Mesenchymal stem cell (in vitro differentiated cells and primary cell): ENCODE measurements around the gene FKBP15.
A peak's percentile ranks its signal among the peaks of the same experiment; 100 is the strongest.

Source experiments
- DNase-seq: peaks from one replicate; pipeline ENCODE4 v3.0.0-alpha.2; 2013
- H2AFZ ChIP-seq: one replicate; pipeline ENCODE4 v1.6.1; 2013; ENCODE audit warnings: low read depth, mild to moderate bottlenecking, control low read depth, inconsistent platforms, low read length, moderate library complexity
- H2AK5ac ChIP-seq: 2 replicates; pipeline ENCODE4 v1.6.1; 2013; ENCODE audit warnings: low read length, moderate library complexity, mild to moderate bottlenecking, inconsistent platforms; ENCODE audit not compliant: severe bottlenecking
- H2BK120ac ChIP-seq: one replicate; pipeline ENCODE4 v1.6.1; 2013; ENCODE audit warnings: low read depth, mild to moderate bottlenecking, inconsistent platforms, low read length, moderate library complexity
- H2BK12ac ChIP-seq, 2 experiments: one replicate each; pipeline ENCODE4 v1.6.1; 2013; ENCODE audit warnings: inconsistent platforms in 2 of 2, low read length in 2 of 2, mild to moderate bottlenecking in 2 of 2, moderate library complexity in 2 of 2, control low read depth in 1 of 2
- H2BK15ac ChIP-seq: one replicate; pipeline ENCODE4 v1.6.1; 2013; ENCODE audit warnings: mild to moderate bottlenecking, low read depth, inconsistent platforms; ENCODE audit not compliant: poor library complexity, severe bottlenecking
- H2BK5ac ChIP-seq: 2 replicates; pipeline ENCODE4 v1.6.1; 2013; ENCODE audit warnings: low read depth, mild to moderate bottlenecking, low read length, control low read depth, inconsistent platforms; ENCODE audit not compliant: poor library complexity, severe bottlenecking
- H3K14ac ChIP-seq, 2 experiments: one replicate each; pipeline ENCODE4 v1.6.1; 2013; ENCODE audit warnings: inconsistent platforms in 2 of 2, low read length in 2 of 2, control low read depth in 1 of 2, mild to moderate bottlenecking in 1 of 2, moderate library complexity in 1 of 2
- H3K18ac ChIP-seq, 2 experiments: one replicate each; pipeline ENCODE4 v1.6.1; 2013; ENCODE audit warnings: inconsistent platforms in 2 of 2, low read length in 2 of 2, control low read depth in 1 of 2, low read depth in 1 of 2, mild to moderate bottlenecking in 1 of 2
- H3K23ac ChIP-seq, 2 experiments: one replicate each; pipeline ENCODE4 v1.6.1; 2013; ENCODE audit warnings: inconsistent platforms in 2 of 2, low read length in 2 of 2, mild to moderate bottlenecking in 2 of 2, moderate library complexity in 2 of 2, control low read depth in 1 of 2
- H3K27ac ChIP-seq: 2 replicates; pipeline ENCODE4 v1.5.1; 2013; ENCODE audit warnings: mild to moderate bottlenecking, moderate library complexity, low read length, control low read depth, inconsistent platforms; ENCODE audit not compliant: poor library complexity, severe bottlenecking
- H3K27me3 ChIP-seq, 2 experiments: 2 replicates each; pipeline versions ENCODE4 v1.6.1 to v1.7.0; 2013; ENCODE audit warnings: low read length in 2 of 2, mild to moderate bottlenecking in 2 of 2, moderate library complexity in 2 of 2, control low read depth in 1 of 2, inconsistent platforms in 1 of 2; ENCODE audit not compliant: control insufficient read depth in 1 of 2, insufficient read depth in 1 of 2
- H3K36me3 ChIP-seq, 2 experiments: 2 replicates each; pipeline versions ENCODE4 v1.6.1 to v1.7.0; 2013; ENCODE audit warnings: low read length in 2 of 2, control low read depth in 1 of 2, inconsistent platforms in 1 of 2, low read depth in 1 of 2, mild to moderate bottlenecking in 1 of 2; ENCODE audit not compliant: insufficient read depth in 2 of 2, control insufficient read depth in 1 of 2
- H3K4ac ChIP-seq, 2 experiments: one replicate each; pipeline ENCODE4 v1.6.1; 2013; ENCODE audit warnings: inconsistent platforms in 2 of 2, low read length in 2 of 2, mild to moderate bottlenecking in 2 of 2, moderate library complexity in 2 of 2, control low read depth in 1 of 2, low read depth in 1 of 2
- H3K4me1 ChIP-seq: 2 replicates; pipeline ENCODE4 v1.6.1; 2013; ENCODE audit warnings: low read depth, low read length, control low read depth; ENCODE audit not compliant: control insufficient read depth, insufficient read depth
- H3K4me2 ChIP-seq: 2 replicates; pipeline ENCODE4 v1.6.1; 2013; ENCODE audit warnings: low read length, mild to moderate bottlenecking, inconsistent platforms; ENCODE audit not compliant: poor library complexity, severe bottlenecking
- H3K4me3 ChIP-seq, 2 experiments: 2 replicates each; pipeline versions ENCODE4 v1.5.1 to v1.7.0; 2013; ENCODE audit warnings: low read length in 2 of 2, mild to moderate bottlenecking in 2 of 2, control low read depth in 1 of 2, low read depth in 1 of 2; ENCODE audit not compliant: insufficient read depth in 1 of 2
- H3K79me1 ChIP-seq: replicated peaks from 2 replicates; pipeline ENCODE4 v1.6.1; 2013; ENCODE audit warnings: mild to moderate bottlenecking, control low read depth, low read length, inconsistent platforms; ENCODE audit not compliant: poor library complexity, severe bottlenecking
- H3K9ac ChIP-seq: 2 replicates; pipeline ENCODE4 v1.7.0; 2013; ENCODE audit warnings: mild to moderate bottlenecking, low read length, moderate library complexity
- H3K9me3 ChIP-seq: 2 replicates; pipeline ENCODE4 v1.7.0; 2013; ENCODE audit warnings: mild to moderate bottlenecking, low read length; ENCODE audit not compliant: control insufficient read depth
- H4K8ac ChIP-seq: one replicate; pipeline ENCODE4 v1.6.1; 2013; ENCODE audit warnings: inconsistent platforms, mild to moderate bottlenecking, low read length, moderate library complexity
- H4K91ac ChIP-seq: one replicate; pipeline ENCODE4 v1.6.1; 2013; ENCODE audit warnings: mild to moderate bottlenecking, low read length, inconsistent platforms
- WGBS: methylation state at CpG from one replicate; pipeline ENCODE4 v1.1.7; 2013; ENCODE audit warnings: mixed read lengths; 5-methylcytosine and 5-hydroxymethylcytosine counted together

FKBP15 gene

DNA sequence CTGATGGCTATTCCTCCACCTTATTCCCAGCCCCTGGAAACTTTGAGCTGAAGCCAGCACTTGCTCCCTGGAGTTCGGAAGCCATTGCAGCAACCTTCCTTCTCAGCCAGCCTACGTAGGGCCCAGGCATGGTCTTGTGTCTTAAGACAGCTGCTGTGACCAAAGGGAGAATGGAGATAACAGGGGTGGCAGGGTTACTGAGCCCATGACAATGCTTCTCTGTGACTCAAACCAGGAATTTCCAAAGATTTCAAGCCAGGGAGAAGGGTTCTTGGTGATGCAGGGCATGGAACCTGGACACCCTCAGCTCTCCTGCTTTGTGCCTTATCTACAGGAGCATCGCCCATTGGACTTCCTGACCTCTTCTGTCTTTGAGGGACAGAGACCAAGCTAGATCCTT, 58.1 kb downstream of the FKBP15 start:
- Histone ChIP-seq H2AK5ac (no peak overlapping the region), H3K4ac (no peak overlapping the region), H3K27me3 (no peaks in the 10 kb centered on the region), H3K9ac (no peak overlapping the region), H4K8ac (no peak overlapping the region), H2BK15ac (peak overlapping the region; percentile 17), H2BK12ac (no peak overlapping the region), H3K14ac (no peak overlapping the region), H3K18ac (no peak overlapping the region), H3K36me3 (peaks cover 56 to 99% of the 10 kb centered on the region in 2 experiments), H3K4me3 (no peak overlapping the region), H3K4me1 (no peaks in the 10 kb centered on the region), H3K4me2 (no peak overlapping the region), H4K91ac (no peak overlapping the region), H3K79me1 (peaks cover 2% of the 10 kb centered on the region), H3K23ac (no peak overlapping the region), H3K27ac (no peak overlapping the region), H3K9me3 (no peaks in the 10 kb centered on the region), H2BK120ac (no peak overlapping the region), H2AFZ (no peak overlapping the region), H2BK5ac (no peak overlapping the region)
- no peak for DNase-seq
- 67% methylated on average over 3 of the region's 3 CpGs for WGBS

DNA sequence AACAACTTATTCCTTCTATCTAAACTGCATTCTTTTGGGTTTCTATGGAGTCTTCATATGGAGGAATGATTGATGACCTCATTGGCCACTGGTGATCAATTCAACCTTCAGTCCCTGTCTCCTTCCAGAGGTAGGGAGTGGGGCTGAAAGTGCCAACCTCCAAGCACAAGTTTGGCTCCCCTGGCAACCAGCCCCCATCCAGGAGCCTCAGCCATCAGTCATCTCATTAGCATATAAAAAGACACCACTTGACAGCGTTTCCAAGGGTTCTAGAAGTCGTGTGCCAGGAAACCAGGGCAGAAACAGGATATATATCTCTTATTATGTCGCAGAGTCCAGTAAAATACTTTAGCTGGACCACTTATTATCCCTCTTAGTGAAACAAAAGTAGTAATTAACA, 60.5 kb downstream of the FKBP15 start:
- Histone ChIP-seq H3K79me1 (no peaks in the 10 kb centered on the region), H3K23ac (no peak overlapping the region), H4K8ac (no peak overlapping the region), H2BK120ac (no peak overlapping the region), H2BK15ac (no peak overlapping the region), H3K4me2 (no peak overlapping the region), H3K4ac (no peak overlapping the region), H4K91ac (no peak overlapping the region), H2BK5ac (no peak overlapping the region), H3K9me3 (no peaks in the 10 kb centered on the region), H2AK5ac (no peak overlapping the region), H3K14ac (no peak overlapping the region), H3K9ac (no peak overlapping the region), H3K4me3 (no peak overlapping the region), H3K36me3 (peaks cover 45 to 99% of the 10 kb centered on the region in 2 experiments), H3K18ac (no peak overlapping the region), H3K27me3 (no peaks in the 10 kb centered on the region), H2AFZ (no peak overlapping the region), H3K27ac (no peak overlapping the region), H2BK12ac (no peak overlapping the region), H3K4me1 (no peaks in the 10 kb centered on the region)
- WGBS: no CpG with 5 or more reads among the region's 3 CpGs
- DNase-seq: no peak

DNA sequence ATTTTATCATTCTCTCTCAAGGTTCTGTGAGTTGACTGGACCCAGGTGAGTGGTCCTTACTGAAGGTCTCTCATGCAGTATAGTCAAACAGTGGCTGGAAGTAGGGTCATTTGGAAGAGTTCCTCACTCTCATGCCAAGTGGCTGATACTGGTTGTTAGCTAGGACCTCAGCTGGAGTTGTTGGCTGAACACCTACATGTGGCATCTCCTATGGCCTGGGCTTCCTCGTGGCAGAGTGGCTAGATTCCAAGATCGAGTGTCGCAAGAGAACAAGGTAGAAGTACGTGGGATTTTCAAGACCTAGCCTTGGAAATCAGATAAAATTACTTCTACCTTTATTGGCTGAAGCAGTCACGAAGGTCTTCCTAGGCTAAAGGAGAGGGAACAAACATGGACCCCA, 62.6 kb downstream of the FKBP15 start:
- no peak overlapping the region for H2AFZ ChIP-seq
- H3K9ac ChIP-seq: no peak overlapping the region
- peaks cover 34 to 86% of the 10 kb centered on the region in 2 experiments for H3K36me3 ChIP-seq
- H3K14ac ChIP-seq: no peak overlapping the region
- H2BK5ac ChIP-seq: no peak overlapping the region
- no peak overlapping the region for H3K4me2 ChIP-seq
- no peak overlapping the region for H2BK12ac ChIP-seq
- H2AK5ac ChIP-seq: no peak overlapping the region
- H2BK120ac ChIP-seq: no peak overlapping the region
- H3K4me1 ChIP-seq: peaks cover 4% of the 10 kb centered on the region
- DNase-seq: no peak
- H3K79me1 ChIP-seq: no peaks in the 10 kb centered on the region
- no peaks in the 10 kb centered on the region for H3K27me3 ChIP-seq
- H2BK15ac ChIP-seq: no peak overlapping the region
- no peak overlapping the region for H3K27ac ChIP-seq
- H3K9me3 ChIP-seq: no peaks in the 10 kb centered on the region
- H3K18ac ChIP-seq: no peak overlapping the region
- no peak overlapping the region for H3K4ac ChIP-seq
- H3K4me3 ChIP-seq: no peak overlapping the region
- no peak overlapping the region for H3K23ac ChIP-seq
- H4K91ac ChIP-seq: no peak overlapping the region
- H4K8ac ChIP-seq: no peak overlapping the region
- WGBS: 97% methylated on average over 5 of the region's 5 CpGs

DNA sequence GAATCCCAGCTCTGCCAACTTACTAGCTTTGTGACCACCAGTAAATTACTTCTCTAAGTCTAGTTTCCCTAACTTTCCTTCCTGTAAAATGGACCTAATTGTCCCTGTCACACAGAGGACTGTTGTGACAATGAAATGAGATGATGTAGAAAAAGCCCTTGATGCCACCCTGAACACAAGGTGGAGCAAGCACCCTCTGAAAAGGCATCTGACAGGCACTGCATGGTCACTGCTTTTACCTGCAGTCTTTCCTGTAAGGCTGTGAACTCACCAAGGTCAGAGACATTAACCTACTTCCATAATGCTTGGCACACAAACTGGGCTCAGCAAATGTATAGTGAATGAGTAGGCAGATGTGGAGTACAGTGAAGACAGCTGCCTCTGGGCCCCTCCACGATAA, 64.2 kb downstream of the FKBP15 start:
- no peaks in the 10 kb centered on the region for H3K27me3 ChIP-seq
- no peak overlapping the region for H2BK5ac ChIP-seq
- H2AK5ac ChIP-seq: no peak overlapping the region
- no peak overlapping the region for H3K14ac ChIP-seq
- H2BK12ac ChIP-seq: no peak overlapping the region
- no peak overlapping the region for H2AFZ ChIP-seq
- H3K9ac ChIP-seq: no peak overlapping the region
- H2BK15ac ChIP-seq: no peak overlapping the region
- H3K4me2 ChIP-seq: no peak overlapping the region
- no peak overlapping the region for H3K18ac ChIP-seq
- H3K79me1 ChIP-seq: peaks cover 3% of the 10 kb centered on the region
- H3K36me3 ChIP-seq: peaks cover 24 to 81% of the 10 kb centered on the region in 2 experiments
- no peak overlapping the region for H3K4ac ChIP-seq
- H3K23ac ChIP-seq: no peak overlapping the region
- H4K8ac ChIP-seq: no peak overlapping the region
- H3K9me3 ChIP-seq: no peaks in the 10 kb centered on the region
- whole genome bisulfite sequencing: 100% methylated on average over 1 of the region's 1 CpG
- H3K27ac ChIP-seq: no peak overlapping the region
- H2BK120ac ChIP-seq: no peak overlapping the region
- DNase-seq: no peak
- peaks cover 10% of the 10 kb centered on the region for H3K4me1 ChIP-seq
- no peak overlapping the region for H3K4me3 ChIP-seq
- no peak overlapping the region for H4K91ac ChIP-seq
